Endodermal cell (in vitro differentiated cells): ENCODE measurements around the gene IFNA6. TPM values are rescaled to one million over a fixed set of nuclear protein-coding genes. Genes with fewer than 3 reads are reported as not detected.

Experiments used
- DNase-seq: peaks from one replicate; pipeline ENCODE4 v3.0.0-alpha.2; 2017
- H3K27ac ChIP-seq: 2 replicates; pipeline ENCODE4 v1.5.1; 2013; ENCODE audit warnings: mild to moderate bottlenecking, low read depth, low read length, moderate library complexity
- H3K27me3 ChIP-seq: 2 replicates; pipeline ENCODE4 v1.6.1; 2013; ENCODE audit warnings: mild to moderate bottlenecking, low read length, moderate library complexity; ENCODE audit not compliant: insufficient read depth, control insufficient read depth, poor library complexity, severe bottlenecking
- H3K36me3 ChIP-seq: 2 replicates; pipeline ENCODE4 v1.7.0; 2013; ENCODE audit warnings: mild to moderate bottlenecking, low read length, moderate library complexity; ENCODE audit not compliant: control insufficient read depth, insufficient read depth
- H3K4me1 ChIP-seq: one replicate; pipeline ENCODE4 v1.7.0; 2013; ENCODE audit warnings: low read length; ENCODE audit not compliant: control insufficient read depth, insufficient read depth
- H3K4me3 ChIP-seq: 2 replicates; pipeline ENCODE4 v1.5.1; 2013; ENCODE audit warnings: mild to moderate bottlenecking, low read length, moderate library complexity
- H3K9ac ChIP-seq: 2 replicates; pipeline ENCODE4 v1.6.1; 2013; ENCODE audit warnings: mild to moderate bottlenecking, low read length, moderate library complexity; ENCODE audit not compliant: poor library complexity, severe bottlenecking; ENCODE audit errors: extremely low read depth
- H3K9me3 ChIP-seq: 2 replicates; pipeline ENCODE4 v1.6.1; 2013; ENCODE audit warnings: mild to moderate bottlenecking, low read length, moderate library complexity; ENCODE audit not compliant: control insufficient read depth
- H3K27ac Mint-ChIP-seq: 2 replicates; pipeline ENCODE4 v1.8.0; 2020; ENCODE audit warnings: mixed read lengths
- H3K27me3 Mint-ChIP-seq: 2 replicates; pipeline ENCODE4 v1.8.0; 2021; ENCODE audit warnings: mild to moderate bottlenecking, mixed read lengths; ENCODE audit not compliant: insufficient read depth
- H3K36me3 Mint-ChIP-seq: 2 replicates; pipeline ENCODE4 v1.8.0; 2020; ENCODE audit warnings: low read depth, mixed read lengths
- H3K4me1 Mint-ChIP-seq: 2 replicates; pipeline ENCODE4 v1.8.0; 2020; ENCODE audit warnings: mixed read lengths
- H3K4me3 Mint-ChIP-seq: 2 replicates; pipeline ENCODE4 v1.8.0; 2020; ENCODE audit warnings: mild to moderate bottlenecking, moderate library complexity, mixed read lengths
- H3K9me3 Mint-ChIP-seq: 2 replicates; pipeline ENCODE4 v1.8.0; 2020; ENCODE audit warnings: mild to moderate bottlenecking, mixed read lengths
- WGBS, 2 experiments: methylation state at CpG; one replicate each; pipeline versions ENCODE4 v1.1.5 to v1.1.7; 2013; ENCODE audit warnings: missing lambda C conversion rate in 2 of 2, mixed read lengths in 1 of 2; ENCODE audit not compliant: insufficient coverage in 1 of 2, insufficient read length in 1 of 2; 5-methylcytosine and 5-hydroxymethylcytosine counted together
- total RNA-seq, 2 donors: library from RNA; stranded (reverse); fragmentation: NEBNext Ultra II Directional in 1 of 2; extraction: Animal tissue kit (Norgen Biotek cat#: 25700) in 1 of 2; gene quantifications; 2 replicates in 1 of 2; 3 replicates in 1 of 2; pipeline ENCODE4 v1.2.1, GENCODE V29; 2021
- TF ChIP-seq, protein P1 (sequence below): fragments of 200-600 bp; sonication (generic); conservative IDR thresholded peaks from 2 replicates; pipeline ENCODE4 v1.5.0; 2021; ENCODE audit warnings: antibody characterized with exemption, mild to moderate bottlenecking

IFNA6 gene
- total RNA-seq, 2 donors from 2014 or later, result not detected

- Mint-ChIP-seq H3K4me1 (peaks cover 28% of the 10 kb centered on the region), H3K27ac (no peak overlapping the region), H3K36me3 (peaks cover 21% of the 10 kb centered on the region), H3K9me3 (no peaks in the 10 kb centered on the region), H3K4me3 (no peak overlapping the region), H3K27me3 (no peaks in the 10 kb centered on the region)
- Histone ChIP-seq H3K27me3 (no peaks in the 10 kb centered on the region), H3K4me3 (peak overlapping the region; percentile 89), H3K9me3 (no peaks in the 10 kb centered on the region), H3K4me1 (peaks cover 7% of the 10 kb centered on the region), H3K27ac (no peak overlapping the region), H3K36me3 (peaks cover 44% of the 10 kb centered on the region), H3K9ac (no peak overlapping the region)
- WGBS, 2 experiments, result 83 to 90% methylated on average over 3 to 5 of the region's 5 CpGs
- TF ChIP-seq, protein P1, sequence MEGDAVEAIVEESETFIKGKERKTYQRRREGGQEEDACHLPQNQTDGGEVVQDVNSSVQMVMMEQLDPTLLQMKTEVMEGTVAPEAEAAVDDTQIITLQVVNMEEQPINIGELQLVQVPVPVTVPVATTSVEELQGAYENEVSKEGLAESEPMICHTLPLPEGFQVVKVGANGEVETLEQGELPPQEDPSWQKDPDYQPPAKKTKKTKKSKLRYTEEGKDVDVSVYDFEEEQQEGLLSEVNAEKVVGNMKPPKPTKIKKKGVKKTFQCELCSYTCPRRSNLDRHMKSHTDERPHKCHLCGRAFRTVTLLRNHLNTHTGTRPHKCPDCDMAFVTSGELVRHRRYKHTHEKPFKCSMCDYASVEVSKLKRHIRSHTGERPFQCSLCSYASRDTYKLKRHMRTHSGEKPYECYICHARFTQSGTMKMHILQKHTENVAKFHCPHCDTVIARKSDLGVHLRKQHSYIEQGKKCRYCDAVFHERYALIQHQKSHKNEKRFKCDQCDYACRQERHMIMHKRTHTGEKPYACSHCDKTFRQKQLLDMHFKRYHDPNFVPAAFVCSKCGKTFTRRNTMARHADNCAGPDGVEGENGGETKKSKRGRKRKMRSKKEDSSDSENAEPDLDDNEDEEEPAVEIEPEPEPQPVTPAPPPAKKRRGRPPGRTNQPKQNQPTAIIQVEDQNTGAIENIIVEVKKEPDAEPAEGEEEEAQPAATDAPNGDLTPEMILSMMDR, result no peak
- no peak for DNase-seq
Measured at GRCh38 chr9:21331676-21332402, 18.8 kb downstream of the IFNA6 start.

DNA sequence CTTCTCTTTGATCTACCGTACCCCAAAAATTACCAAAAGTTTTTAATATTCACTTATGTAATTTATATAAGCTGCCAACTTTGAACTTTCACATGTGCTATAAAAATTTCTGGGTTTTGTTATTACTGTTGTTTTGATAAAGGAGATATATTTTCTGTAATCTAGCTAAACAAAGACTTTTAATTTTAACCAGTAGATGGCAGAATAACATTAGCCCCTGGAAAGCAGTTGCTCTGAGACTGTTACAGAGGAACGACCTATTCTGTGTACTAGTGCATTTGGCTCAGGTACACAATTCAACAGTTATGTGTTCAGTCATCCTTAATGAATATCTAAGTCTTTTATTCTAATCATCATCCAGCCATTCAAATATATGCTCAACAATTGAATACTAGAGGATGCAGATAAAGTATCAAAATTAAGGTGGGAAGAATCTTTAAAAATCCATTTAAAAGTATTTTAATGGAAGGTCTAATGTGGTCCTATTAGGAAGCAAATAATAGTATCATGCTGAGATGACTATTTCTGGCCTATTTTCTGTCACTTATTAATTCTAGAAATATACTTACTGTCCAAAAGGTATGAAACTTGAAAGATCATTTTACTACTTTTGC, 24.1 kb downstream of the IFNA6 start:
- H3K9me3 Mint-ChIP-seq, result no peaks in the 10 kb centered on the region
- Histone ChIP-seq H3K27me3 (no peaks in the 10 kb centered on the region), H3K9ac (no peak overlapping the region), H3K4me3 (no peak overlapping the region), H3K9me3 (no peaks in the 10 kb centered on the region), H3K36me3 (peaks cover 51% of the 10 kb centered on the region), H3K27ac (no peak overlapping the region), H3K4me1 (no peaks in the 10 kb centered on the region)
- TF ChIP-seq, protein P1, result peak; percentile 88
- no peak overlapping the region for H3K27ac Mint-ChIP-seq
- peaks cover 18% of the 10 kb centered on the region for H3K36me3 Mint-ChIP-seq
- no peak for DNase-seq
- H3K4me1 Mint-ChIP-seq, result peaks cover 6% of the 10 kb centered on the region
- no peak overlapping the region for H3K4me3 Mint-ChIP-seq
- 0 to 15% methylated on average over 1 of the region's 2 CpGs for WGBS, 2 experiments
- H3K27me3 Mint-ChIP-seq, result no peaks in the 10 kb centered on the region

GRCh38 chr9:21324047-21324446, 26.6 kb downstream of the IFNA6 start:
- DNase-seq, result no peak
- H3K27ac Mint-ChIP-seq, result no peak overlapping the region
- peaks cover 15% of the 10 kb centered on the region for H3K36me3 Mint-ChIP-seq
- 94 to 100% methylated on average over 4 of the region's 4 CpGs for WGBS, 2 experiments
- Histone ChIP-seq H3K4me1 (no peaks in the 10 kb centered on the region), H3K4me3 (no peak overlapping the region), H3K36me3 (peaks cover 33% of the 10 kb centered on the region), H3K27me3 (no peaks in the 10 kb centered on the region), H3K9ac (no peak overlapping the region), H3K27ac (no peak overlapping the region), H3K9me3 (no peaks in the 10 kb centered on the region)
- no peak overlapping the region for H3K4me3 Mint-ChIP-seq
- no peaks in the 10 kb centered on the region for H3K27me3 Mint-ChIP-seq
- TF ChIP-seq, protein P1, result no peak
- H3K9me3 Mint-ChIP-seq, result no peaks in the 10 kb centered on the region
- no peaks in the 10 kb centered on the region for H3K4me1 Mint-ChIP-seq
